SKM-1 treated with dmso at 0.1 percent for 144 hours (cell line): ENCODE results near the gene FSTL4.

Experiments used
- DNase-seq: peaks from one replicate; lab custom pipeline; 2025; ENCODE audit not compliant: unreplicated experiment; lab: John Stamatoyannopoulos, UW

FSTL4 gene

DNA sequence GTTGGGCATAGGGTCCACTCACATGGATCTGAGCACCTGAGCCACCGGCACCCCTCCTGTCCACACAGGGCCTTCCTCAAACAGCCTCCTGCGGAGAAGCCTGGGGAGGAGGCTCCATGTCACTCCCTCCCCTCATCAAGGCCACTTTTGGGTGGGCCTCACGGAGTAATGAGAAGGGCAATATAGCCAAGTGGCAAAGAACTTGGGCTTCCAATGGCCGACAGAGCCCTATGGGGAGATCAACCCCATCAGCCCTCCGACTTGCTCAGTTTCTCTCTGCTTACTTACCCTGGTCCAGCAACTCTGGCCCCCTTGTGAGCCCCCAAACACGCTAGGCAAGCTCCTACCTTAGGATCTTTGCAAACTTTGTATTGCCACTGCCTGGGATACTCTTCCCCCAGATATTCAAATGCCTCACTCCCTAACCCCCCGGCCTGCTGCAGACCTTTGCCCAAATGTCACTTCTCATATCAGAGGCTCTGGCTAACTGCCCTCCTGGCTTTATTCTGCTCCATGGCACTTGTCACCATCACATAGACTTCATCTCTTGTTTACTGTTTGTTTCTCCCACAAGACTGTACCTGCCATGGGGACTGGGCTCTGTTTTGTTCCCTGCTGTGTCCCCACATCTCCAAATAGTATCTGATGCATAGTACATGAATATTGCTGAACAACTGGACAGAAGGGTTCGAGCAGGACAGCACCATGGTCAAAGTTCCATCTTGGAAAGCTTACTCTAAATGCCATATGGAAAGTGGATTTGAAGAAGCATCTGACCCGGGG lies 220.8 kb downstream of the FSTL4 start:
- DNase-seq: no peak

DNA sequence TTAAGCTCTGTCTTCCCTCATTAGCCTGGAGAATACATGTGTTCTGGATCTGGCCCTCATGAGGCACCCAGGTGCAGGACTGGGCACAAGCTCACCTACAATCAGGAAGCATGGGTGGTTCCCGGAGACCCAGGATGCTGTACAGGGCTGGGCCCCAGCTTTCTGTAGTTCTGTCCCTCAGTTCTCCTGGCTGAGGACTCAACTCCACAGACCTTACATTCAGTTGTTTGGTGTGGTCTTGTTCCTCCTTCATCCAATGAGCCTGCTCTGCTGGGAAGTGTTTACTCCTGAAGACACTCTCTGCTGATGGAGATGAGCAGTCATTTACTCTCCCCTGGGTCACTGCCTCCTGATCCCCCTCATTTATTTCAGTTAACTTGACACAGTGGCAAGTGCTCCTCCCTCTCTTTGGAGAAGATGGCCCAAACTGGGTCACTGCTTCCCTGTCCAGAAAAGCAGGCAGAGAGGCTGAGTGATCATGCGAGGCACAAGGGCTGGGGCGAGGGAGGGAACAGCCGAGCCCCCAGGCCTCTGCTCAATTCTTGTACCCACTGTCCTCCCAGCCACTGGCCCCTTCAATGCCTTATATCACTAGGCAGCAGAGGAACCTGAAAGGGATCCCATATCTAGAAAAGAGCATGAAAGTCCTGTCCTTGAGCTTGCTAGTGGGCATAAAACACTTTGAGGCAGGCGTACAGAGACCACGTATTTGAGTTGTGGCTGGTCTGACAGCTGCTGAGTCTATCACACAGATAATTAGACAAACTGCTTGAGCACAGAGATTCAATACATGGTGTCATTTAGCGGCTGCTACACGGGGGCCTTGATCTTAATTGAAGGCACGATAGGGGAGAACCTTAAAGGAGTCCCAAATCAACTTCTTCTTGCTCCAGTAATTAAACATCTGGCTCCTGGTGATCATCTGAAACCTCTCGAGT lies 221.7 kb downstream of the FSTL4 start:
- no peak for DNase-seq

- DNase-seq: no peak
Measured at GRCh38 chr5:133389066-133389590, 223.2 kb downstream of the FSTL4 start.

- no peak for DNase-seq
Measured at GRCh38 chr5:133387621-133388020, 224.7 kb downstream of the FSTL4 start.

DNA sequence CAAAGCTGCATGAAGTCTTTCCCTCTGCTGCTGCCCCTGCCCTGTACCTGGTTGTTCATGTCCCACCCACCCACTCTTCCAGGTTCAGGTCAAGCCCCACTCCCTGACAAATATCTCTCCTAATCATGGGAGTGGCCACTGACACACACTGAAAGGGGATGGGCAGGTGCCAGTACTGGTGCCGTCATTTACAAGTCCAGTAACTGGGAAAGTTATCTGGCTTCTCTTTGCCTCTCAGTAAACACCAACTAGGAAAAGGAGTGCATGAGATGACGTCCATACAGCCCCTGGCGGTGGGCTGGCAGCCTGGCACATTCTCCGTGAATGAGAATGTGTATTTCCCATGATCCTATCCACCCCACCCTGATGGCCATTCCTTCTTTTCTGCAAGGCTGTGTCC lies 225.2 kb downstream of the FSTL4 start:
- no peak for DNase-seq

GRCh38 chr5:133386662-133387061 lies 225.7 kb downstream of the FSTL4 start:
- no peak for DNase-seq

DNA sequence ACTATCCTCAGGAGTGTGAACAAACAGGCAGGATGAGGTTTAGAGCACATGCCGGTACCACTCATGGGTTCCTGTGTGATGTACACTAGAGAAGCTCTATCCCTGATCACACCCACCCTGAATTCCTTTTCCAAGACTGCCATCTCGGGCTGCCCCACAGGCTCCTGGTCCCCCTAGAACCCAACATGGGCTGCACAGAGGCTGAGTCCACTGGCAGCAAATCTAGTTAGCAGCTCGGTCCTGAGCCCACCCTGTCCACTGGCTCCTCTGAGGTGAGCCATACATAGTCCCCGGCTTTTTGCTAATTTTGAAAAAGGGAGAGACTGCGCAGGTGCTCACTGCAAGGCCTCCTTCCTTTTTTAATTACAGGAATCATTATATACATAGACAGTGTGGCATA lies 227.0 kb downstream of the FSTL4 start:
- no peak for DNase-seq

DNA sequence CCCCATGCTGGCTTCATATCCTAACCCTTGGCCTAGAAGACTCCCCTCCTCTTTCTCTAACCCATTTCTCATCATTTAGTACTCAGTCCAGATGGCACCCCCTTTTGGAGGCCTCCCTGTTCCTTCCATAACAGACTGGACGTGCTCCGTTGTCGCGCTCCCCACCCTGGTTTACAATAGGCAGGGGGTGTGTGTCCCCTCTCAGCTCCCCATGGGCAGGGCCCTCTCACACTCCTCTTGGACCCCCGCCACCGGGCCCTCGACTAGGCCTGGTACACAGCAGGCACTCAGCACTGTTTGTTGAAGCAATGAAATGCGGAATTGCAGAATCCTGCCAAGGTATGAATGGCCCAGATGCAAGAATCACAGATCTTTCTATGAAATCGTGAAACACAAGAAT lies 227.4 kb downstream of the FSTL4 start:
- no peak for DNase-seq

DNA sequence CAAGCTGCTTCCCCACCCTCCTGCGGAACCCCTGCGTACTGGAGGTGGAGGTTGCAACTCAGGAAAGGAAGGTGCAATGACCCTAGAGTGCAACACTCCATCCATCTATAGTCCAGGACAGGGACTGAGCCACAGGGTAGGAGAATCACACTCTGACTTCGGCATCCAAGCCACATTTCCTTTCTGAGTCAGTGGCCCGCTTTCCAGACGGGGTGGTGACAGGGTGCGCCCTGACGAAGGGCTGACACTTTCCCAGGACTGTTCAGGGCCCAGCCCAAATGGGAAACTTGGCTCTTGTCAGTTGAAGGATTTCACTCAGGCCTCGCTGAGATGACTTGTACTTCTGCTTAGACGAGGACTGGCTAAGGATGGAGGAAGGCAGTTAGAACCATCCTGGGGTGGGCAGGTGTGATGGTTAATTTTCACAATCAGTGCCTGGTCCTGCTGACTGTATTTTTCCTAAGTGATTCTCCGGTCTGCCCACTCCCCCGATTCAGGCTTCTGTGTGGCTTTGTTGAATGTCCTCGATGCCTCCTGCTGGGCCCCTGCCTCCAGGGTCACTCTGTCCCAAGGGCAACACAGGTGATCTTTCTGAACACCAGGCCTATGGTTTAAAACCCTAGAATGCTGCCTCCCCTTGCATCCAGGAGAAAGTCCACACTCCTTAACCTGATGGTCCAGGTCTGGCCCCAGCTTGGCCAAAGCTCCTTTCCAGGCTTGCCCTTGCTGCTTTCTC lies 228.1 kb downstream of the FSTL4 start:
- DNase-seq: no peak

- DNase-seq: no peak
Measured at GRCh38 chr5:133383580-133383939, 228.8 kb downstream of the FSTL4 start.

DNA sequence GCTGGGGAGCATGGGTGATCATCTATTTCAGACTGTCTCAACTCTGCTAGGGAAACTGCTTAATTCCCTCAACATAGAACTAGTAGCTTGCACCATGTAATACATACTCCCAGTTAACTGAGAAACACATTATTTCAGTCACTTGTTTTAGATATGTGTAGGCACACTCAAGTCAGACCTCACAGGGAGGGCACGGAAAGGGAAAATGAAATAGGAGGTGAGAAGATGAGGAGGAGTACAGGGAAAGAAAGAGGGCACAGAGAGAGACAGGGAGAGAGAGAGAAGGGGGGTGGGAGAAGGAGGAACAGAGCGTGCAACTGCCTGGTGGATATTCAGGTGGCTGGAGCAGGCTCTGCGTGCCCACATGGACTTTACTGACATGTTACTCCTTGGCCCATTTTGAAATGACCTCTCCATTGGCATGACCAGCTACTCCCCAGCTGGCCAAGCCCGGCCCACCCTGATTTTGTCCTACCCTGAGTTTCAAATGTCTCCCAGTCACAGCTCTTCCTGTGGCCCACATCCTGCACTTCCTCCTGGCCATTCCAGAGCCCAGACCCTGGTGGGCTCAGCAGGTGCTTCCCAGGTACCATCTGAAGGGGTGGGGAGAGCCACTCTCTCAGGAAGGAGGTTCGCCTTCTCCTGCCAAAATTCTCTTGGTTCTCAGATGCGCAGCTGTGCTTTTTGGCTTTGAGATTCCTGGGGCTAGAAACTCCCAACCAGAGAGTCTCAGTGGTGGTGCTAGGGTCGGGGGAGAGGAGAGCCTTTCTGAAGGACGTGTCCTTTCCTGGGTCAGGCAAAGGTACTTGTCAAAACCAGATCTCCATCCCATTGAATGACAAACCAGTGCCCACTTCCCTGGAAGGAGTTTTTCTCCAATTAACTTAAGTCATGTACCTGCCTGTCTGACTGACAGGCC lies 229.4 kb downstream of the FSTL4 start:
- DNase-seq: no peak

GRCh38 chr5:133381571-133382365 lies 230.6 kb downstream of the FSTL4 start:
- DNase-seq: no peak

GRCh38 chr5:133381041-133381440 lies 231.3 kb downstream of the FSTL4 start:
- DNase-seq: no peak

DNA sequence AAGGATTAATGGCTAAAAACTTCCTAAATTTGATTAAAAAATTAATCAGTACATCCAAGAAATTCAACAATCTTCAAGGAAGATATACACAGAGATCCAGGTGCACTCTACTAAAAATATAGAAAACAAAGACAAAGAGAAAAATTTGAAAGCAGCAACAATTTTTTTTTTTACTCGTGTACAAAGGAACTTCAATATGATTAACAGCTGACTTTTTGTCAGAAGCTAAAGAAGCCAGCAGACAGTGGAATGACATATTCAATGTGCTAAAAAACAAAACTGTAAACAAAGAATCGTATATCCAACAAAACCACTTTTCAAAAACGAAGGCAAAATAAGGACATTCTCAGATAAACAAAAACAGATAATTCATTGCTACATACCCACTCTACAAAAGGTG lies 234.6 kb downstream of the FSTL4 start:
- DNase-seq: no peak

DNA sequence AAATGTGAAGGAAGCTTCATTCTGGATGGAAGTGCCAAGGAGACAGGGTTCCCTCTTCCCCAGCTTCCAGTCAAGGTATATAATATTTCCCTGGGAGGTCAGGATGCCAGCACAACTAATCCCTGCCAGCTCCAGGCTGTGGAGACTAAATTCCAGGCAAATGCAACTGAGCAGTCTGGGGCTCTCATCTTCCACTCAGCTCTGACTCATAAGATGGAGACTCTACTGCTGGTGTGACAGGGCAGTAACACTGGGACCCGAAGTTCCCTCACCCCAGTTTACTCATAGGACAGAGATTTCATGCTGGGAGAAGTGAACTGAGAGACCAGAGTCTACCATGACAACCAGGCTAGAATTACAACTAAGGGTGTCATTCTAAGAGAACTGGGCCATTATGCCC lies 235.4 kb downstream of the FSTL4 start:
- DNase-seq: no peak

GRCh38 chr5:133373121-133373870 lies 239.0 kb downstream of the FSTL4 start:
- DNase-seq: no peak

- no peak for DNase-seq
Measured at GRCh38 chr5:133372293-133372937, 239.9 kb downstream of the FSTL4 start.
